Measurements from ENCODE around the gene TMEM168.
"Not testable (repeated sequence)": the region's sequence is repeated elsewhere in the genome, so short reads cannot be mapped to it uniquely, and the experiment has no call there.

The TMEM168 gene

GRCh38 chr7:112789817-112790585, at the start of gene TMEM168:
Gene TMEM168 (minus strand): TSS chr7:112790393. CDS start chr7:112784825, 5,568 bp downstream.
- peak; percentile 60 for DNase-seq

GRCh38 chr7:112835928-112836327, 45.7 kb upstream of the TMEM168 start:
- not testable (repeated sequence) for DNase-seq

GRCh38 chr7:112833082-112833481, 42.9 kb upstream of the TMEM168 start:
- DNase-seq: no peak

DNA sequence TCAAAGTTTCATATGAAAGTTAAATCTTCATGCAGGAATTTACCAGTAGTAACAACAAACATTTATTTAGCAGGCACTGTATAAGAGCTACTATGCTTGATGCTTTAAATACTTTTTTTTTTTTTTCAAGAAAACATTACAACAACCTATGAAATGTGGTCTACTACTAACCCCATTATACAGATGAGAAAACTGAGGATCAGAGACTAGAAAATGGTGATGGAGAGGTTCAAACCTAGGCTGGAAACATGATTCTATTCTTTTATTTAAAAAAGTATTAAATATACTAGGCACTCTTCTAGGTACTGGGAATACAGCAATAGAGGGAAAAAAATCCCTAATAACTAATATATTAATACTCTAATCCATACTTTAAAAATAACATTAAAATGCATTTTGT, 40.6 kb upstream of the TMEM168 start:
- DNase-seq: no peak

GRCh38 chr7:112828696-112829095, 38.5 kb upstream of the TMEM168 start:
- no peak for DNase-seq

GRCh38 chr7:112821345-112821744, 31.2 kb upstream of the TMEM168 start:
- DNase-seq: no peak

DNA sequence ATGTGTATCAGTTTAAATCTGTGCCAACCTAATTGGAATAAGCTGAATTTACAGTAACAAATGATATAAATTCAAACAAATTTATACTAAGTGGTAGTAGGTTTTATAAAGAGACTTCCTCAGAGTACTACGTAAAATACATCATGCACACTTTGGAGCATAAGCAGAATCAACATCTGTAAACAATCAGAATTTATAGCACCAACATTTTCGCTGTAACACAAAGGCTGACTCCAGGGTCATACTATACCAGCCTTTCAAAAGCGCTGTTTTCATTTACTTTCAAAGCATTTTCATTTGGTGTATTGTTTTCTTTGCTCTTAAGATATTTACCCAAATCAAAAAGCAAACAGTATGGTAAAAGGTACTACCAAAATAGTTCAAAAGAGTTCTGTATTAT, 29.3 kb upstream of the TMEM168 start:
- DNase-seq: no peak

DNA sequence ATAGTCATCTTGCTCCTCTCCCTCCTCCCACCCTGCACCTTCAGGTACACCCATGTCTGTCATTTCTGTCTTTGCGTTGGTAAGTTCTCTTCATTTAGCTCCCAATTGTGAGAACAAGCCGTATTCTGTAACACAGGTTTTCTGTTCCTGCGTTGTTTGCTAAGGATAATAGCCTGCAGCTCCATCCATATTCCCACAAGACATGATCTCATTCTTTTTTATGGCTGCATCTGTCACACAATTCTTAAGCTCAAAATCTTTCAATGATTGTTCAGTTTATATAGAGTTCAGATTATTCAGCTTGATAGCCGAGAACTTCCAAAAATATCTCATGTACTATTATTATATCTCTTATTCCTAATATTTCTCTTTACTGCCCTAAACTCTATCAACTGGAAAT, 16.0 kb upstream of the TMEM168 start:
- no peak for DNase-seq

DNA sequence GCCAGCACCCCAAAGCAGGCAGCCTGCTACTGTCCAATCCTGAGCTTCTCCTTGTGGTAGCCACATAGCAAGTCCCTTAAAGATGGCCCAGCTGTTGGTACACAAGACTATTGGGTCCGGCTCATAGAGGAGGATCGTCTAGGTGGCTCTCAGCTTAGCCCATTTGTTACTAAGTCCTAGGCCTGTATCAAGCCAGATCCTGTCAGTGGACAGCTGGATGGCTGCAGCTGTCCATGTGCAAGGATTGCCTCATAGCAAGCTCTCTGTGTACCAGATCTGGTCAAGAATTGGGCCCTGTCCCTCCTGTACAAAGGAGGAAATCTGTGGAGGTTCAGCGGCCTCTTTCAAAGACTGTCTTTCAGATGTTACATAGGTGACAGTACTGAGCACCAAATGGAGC, 12.2 kb upstream of the TMEM168 start:
- DNase-seq: no peak

GRCh38 chr7:112800486-112800885, 10.3 kb upstream of the TMEM168 start:
- DNase-seq: no peak

GRCh38 chr7:112799448-112800120, 9.4 kb upstream of the TMEM168 start:
- no peak for DNase-seq

DNA sequence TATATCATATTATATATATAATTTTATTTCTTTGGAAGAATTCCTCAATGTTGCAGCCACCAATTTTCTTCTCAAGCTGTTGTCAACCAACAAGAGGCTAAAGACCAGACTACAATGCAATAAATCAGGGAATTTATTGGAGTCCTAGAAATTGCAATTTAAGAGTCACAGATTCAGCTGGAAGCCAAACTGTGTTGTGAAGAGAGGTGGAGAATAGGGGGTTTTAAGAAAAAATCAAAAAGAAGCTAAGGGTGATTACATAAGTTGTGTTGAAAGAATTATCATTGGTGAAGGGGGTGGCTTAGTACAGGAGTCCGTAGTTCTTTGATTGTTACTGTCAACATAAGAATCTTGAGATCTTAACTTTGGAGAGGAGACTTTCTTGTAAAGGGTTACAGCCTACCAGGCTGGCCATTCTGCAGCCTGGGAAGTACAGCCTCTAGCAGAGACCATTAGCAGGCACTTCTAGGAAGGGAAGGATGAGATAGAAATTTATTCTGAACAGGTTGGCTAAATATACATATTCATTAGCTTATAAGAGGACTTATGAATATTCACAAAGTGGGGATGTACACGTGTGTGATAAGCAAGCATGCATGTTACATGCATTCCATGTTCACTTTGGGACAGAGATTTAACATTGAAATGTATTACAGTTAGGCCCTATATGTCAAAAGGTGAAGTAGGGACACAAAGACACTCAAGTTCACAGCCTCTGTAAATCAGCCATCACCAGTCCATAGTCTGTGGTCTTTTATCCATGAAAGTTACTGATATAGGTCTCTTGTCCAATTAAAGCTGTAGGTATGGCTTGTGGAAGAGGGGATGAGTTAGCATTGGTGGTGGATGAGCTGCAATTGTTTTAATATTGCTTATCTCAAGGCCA, 8.3 kb upstream of the TMEM168 start:
- DNase-seq: no peak

DNA sequence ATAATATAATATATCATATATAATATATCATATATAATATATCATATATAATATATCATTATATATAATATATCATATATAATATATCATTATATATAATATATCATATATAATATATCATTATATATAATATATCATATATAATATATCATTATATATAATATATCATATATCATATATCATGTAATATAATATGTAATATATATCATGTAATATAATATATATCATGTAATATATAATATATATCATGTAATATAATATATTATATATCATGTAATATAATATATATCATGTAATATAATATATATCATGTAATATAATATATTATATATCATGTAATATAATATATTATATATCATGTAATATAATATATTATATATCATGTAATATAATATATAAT, 6.4 kb upstream of the TMEM168 start:
- not testable (repeated sequence) for DNase-seq

DNA sequence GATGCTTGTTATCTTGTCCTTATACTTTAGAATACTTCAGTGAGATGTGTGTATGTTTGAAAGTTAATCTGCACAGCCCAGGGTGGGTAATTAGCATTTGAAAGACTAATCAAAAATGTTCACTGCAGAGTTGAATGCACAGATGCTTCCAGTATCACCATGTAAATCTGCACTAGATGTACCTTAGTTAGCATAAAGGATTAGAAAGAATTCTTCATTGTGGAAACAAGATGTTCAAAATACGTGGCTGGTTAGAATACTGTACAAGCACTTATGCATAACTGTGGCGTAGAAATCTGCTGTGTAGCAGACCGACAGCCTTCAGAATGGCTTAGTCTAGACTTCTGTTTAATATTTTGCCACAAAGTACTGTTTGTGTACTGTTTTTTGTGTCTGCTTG, 2.2 kb upstream of the TMEM168 start:
- no peak for DNase-seq

GRCh38 chr7:112791465-112792168, 1.4 kb upstream of the TMEM168 start:
- no peak for DNase-seq

- no peak for DNase-seq
These were observed 402 bp upstream of the TMEM168 start for GRCh38 chr7:112790586-112791003.

- no peak for DNase-seq
These were observed 758 bp downstream of the TMEM168 start for GRCh38 chr7:112789453-112789816.

DNA sequence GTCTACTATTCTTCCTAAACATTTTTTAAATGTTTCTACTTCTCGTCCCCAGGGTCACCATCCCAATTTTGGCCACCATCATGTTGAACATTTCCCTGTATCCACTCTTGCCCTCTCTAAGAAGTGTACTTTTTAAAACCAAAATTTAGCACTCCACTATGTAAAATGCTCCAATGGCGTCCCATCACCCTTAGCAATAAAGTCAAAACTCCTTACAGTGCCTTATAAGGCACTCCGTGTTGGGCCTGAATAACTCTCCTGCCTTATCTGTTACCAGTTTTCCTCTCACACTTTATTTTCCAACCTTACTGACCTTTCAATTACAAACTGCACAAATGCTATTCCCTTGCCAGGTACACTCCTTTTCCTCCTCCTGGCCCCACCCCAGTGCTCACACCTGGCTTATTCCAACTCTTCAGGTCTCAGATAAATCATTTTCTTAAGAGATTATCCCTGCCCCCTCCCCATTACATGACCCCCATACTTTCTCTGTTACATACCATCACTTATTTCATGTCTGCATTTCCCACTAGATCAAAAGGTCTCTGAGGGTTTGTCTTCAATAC, 1.3 kb downstream of the TMEM168 start:
- no peak for DNase-seq

DNA sequence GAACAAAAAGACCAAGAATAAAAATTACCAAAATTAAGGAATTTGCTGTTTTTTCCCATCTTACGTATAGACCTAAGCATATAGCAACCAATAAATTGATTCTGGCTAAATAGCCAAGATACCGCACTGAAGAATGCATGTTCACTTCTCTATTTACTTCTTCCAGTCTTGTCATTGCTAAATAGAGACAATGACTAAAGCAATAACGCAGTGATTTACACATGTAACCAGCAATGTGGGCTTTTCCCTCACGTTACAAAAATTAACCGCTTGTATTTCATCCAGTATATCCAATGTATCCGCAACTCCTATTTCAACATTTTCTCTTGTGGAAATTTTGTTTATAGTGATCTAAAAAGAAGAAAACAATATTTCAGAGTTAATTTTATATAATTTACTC, 5.6 kb downstream of the TMEM168 start:
- no peak for DNase-seq

GRCh38 chr7:112782498-112782897, 7.7 kb downstream of the TMEM168 start:
- no peak for DNase-seq

DNA sequence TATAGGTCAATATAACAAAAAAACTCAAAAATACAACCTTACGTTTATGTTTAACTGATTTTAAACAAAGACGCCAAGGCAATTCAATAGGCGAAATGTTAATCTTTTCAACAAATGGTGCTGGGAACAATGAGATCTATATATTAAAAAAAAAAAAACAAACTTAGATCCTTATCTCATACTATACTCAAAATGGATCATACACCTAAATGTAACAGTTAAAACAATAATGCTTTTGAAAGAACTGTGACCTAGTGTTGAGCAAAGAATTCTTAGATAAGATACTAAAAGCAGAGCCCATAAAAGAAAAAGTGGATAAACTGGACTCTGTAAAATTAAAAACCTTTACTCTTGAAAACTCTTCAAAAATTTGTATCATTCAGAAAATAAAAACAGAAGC, 8.6 kb downstream of the TMEM168 start:
- no peak for DNase-seq

DNA sequence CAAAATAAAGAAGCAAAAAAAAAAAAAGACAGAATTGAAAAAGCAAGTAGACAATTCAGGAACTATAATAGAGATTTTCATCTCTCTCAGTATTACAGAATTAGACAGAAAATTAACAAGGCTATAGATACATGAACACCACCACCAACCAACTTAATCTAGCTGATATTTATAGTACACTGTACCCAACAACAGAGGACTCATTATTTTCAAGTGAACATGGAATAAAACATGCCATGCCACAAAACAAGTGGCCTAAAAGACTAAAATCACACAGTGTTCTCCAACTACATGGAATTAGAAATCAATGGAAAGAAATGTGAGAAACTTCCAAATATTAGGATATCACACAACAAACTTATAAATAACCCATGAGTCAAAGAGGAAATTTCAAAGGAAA, 9.1 kb downstream of the TMEM168 start:
- DNase-seq: no peak

DNA sequence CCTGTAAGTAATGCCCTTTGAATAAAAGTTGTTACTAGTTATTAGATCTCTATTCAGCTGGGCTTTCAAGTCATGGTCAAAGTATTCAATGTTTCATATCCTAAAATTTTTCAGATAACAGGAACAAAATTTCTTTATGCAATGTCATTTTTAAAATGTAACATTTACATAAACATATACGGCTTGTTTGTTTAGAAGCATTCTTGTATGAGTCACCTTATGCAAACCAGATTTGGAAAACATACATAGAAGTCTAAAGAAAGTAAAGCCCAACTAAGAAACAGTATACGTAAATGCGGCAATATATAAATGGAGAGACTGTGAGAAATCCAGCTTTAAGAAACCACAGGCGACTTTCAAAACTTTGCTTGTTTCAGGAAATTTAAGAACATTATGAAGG, 10.5 kb downstream of the TMEM168 start:
- DNase-seq: no peak
